ENCODE data around the gene DNM3.
"Not testable (repeated sequence)": the region's sequence is repeated elsewhere in the genome, so short reads cannot be mapped to it uniquely, and the experiment has no call there.

The DNM3 gene

GRCh38 chr1:172277989-172278388, 436.7 kb downstream of the DNM3 start:
- DNase-seq (ENCODE audit: low spot score): no peak

DNA sequence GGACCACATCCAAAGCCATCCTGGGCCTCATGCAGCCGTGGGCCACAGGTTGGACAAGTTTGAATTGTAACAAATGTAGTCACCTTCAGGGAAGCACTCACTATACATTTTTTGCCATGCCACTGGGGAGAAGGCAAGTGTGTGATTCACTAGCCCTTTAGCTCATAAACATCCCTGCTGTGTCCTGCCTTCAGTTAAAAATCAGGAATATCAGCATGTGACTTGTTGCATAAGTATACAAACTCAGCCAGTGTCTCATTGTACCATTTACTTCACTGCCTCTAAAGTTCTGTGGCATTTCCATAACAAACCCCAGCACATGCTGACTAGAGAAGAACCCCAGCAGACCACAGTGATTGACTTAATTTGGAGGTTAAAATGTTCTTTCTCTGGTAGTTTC, 437.2 kb downstream of the DNM3 start:
- DNase-seq (ENCODE audit: low spot score): no peak

GRCh38 chr1:172279939-172280636, 438.8 kb downstream of the DNM3 start:
- DNase-seq (ENCODE audit: low spot score): no peak

GRCh38 chr1:172283766-172284165, 442.5 kb downstream of the DNM3 start:
- DNase-seq (ENCODE audit: low spot score): no peak

- peak; percentile 28 for DNase-seq (ENCODE audit: low spot score)
Observed at GRCh38 chr1:172286629-172287076, 445.4 kb downstream of the DNM3 start.

DNA sequence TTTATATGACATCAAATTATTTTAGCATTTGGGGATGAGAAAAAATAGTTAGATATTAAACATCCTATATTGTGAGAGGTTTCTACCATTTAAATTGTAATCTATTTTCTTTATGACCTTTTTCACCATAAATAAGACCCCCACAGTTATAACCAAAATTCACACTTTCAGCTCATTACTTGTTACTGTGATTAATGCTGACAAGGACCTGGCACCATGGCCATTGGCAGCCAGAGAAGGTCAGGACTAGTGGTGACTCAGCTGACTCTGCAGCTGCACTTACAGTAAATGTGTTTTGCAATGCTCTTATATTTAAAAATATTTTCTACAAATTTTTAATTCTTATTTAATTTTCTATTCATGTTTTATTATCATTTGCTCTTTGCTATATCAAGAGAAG, 445.9 kb downstream of the DNM3 start:
- peak; percentile 8 for DNase-seq (ENCODE audit: low spot score)

DNA sequence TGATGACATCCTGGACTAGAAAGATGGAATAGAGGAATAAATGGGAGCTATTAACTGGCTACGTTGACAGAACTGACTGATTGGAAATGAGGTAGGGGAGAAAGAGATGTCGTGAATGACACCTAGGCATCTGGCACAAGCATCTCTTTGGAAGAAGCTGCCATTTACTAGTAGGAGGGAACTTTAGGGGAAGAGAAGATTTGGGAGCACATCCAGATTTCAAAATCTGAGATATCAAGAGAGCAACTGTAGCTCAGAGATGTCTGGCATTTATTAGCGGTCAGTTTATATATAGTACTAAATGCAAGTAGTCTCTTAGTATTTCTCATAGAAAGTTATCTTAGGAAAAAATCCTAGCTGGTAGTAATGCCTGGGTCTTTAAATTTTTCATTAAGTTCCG, 447.3 kb downstream of the DNM3 start:
- DNase-seq (ENCODE audit: low spot score): no peak

DNA sequence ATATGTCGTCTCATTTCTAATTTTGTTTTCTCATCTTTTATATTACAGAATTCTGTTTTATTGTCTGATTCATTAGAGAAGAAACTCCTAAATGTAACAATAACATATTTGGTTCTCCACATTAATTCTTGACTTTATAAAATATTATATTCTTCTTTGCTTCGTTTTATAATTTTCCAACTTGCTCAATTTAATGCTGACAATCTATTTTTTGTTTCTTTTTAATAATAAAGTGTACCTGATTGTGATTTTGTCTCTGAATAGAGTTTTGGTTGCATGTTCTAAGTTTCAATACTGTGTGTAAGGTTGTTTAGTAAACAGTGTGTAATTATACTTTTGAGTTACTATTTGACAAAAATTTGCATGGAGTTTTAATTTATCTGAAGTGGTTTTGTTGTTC, 448.1 kb downstream of the DNM3 start:
- DNase-seq (ENCODE audit: low spot score): no peak

GRCh38 chr1:172292840-172293239, 451.5 kb downstream of the DNM3 start:
- no peak for DNase-seq (ENCODE audit: low spot score)

- DNase-seq (ENCODE audit: low spot score): no peak
Observed at GRCh38 chr1:172293429-172293828, 452.1 kb downstream of the DNM3 start.

DNA sequence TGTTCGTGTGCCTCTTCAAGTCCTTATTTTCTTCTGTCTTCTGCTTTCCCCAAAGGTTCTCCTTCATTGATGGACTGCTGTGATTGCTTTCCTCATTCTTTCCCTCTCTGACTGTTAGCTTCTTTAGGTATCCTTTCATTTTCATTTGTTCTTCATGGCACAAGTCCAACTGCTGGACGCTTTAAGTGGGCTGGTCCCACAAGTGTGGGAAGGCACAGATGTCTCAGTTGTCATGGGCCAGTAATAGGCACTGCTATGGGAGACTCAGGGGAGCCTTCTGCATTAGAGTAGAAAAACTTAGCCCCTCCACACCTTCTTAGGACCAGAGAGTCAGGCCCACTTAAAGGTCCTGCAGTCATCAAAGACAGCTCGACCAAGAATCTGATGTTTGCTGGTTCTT, 456.8 kb downstream of the DNM3 start:
- no peak for DNase-seq (ENCODE audit: low spot score)

DNA sequence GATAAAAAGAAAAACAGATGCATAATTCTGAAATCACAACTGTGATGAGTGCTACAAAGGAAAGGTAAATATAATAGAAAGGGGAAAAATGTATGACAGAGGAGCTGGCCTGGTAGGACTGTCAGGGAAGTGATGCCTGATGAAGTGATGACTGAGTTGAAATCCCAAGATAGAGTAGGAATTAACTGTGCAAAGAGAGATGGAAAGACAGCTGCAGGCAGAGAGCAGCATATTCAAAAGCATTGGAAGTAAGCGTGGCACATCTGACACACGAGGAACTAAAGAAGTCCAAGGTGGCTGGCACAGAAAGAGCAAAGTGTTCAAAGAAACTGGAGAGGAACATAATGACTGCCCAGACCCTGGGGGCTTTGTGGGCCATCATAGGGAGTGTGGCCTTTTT, 457.6 kb downstream of the DNM3 start:
- DNase-seq (ENCODE audit: low spot score): no peak

GRCh38 chr1:172299515-172299914, 458.2 kb downstream of the DNM3 start:
- DNase-seq (ENCODE audit: low spot score): no peak

GRCh38 chr1:172307508-172307907, 466.2 kb downstream of the DNM3 start:
- DNase-seq (ENCODE audit: low spot score): not testable (repeated sequence)

GRCh38 chr1:172308142-172308541, 466.8 kb downstream of the DNM3 start:
- DNase-seq (ENCODE audit: low spot score): no peak

- DNase-seq (ENCODE audit: low spot score): peak; percentile 22
Observed at GRCh38 chr1:172308577-172308976, 467.3 kb downstream of the DNM3 start.

DNA sequence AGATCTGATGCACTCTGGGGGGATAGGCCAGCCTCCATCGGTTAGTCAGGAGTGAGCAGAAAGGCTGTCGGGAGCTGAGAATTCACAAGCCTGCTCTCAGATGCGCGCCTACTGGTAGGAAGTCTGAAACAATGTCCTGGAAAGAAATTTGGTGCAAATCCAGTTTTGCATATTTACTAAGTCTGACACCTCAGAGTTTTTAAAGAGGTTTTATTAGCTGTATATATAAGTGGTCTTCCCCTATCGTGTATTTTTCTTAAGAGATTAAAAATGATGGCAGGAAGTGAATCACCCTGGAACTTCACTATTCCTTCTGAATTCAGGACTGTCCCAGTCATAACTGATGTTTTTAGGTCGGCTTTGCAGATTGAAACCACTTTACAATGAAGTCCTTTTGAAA, 479.4 kb downstream of the DNM3 start:
- DNase-seq (ENCODE audit: low spot score): no peak

- no peak for DNase-seq (ENCODE audit: low spot score)
Observed at GRCh38 chr1:172321451-172321850, 480.2 kb downstream of the DNM3 start.

GRCh38 chr1:172322219-172323061, 481.1 kb downstream of the DNM3 start:
- peak; percentile 55 for DNase-seq (ENCODE audit: low spot score)

- no peak for DNase-seq (ENCODE audit: low spot score)
Observed at GRCh38 chr1:172323686-172324085, 482.4 kb downstream of the DNM3 start.

- DNase-seq (ENCODE audit: low spot score): no peak
Observed at GRCh38 chr1:172324086-172324485, 482.8 kb downstream of the DNM3 start.

GRCh38 chr1:172324761-172325160, 483.5 kb downstream of the DNM3 start:
- DNase-seq (ENCODE audit: low spot score): no peak

DNA sequence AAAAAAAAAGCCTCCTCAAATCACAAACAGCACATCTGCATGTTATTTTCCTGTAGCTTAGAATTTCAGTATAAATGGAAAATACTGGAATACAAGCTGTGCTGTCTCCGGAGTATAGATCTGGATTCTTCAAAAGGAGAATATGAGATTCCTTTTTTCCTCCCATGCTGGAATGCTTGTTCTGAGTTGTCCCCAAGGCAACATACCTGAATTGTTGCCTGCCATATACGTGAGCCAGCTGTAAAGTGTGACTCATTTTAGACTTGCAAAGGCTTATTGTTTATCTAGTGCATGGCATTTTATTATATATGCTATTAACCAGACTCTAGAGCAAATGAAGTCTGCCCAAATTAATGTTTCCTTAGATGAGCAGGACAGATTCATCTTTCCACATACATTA, 484.2 kb downstream of the DNM3 start:
- DNase-seq (ENCODE audit: low spot score): no peak
